Measurements from ENCODE around the gene TMTC4. TPM values are rescaled to one million over a fixed set of nuclear protein-coding genes. Genes with fewer than 3 reads are reported as not detected.
A peak's percentile ranks its signal among the peaks of the same experiment; 100 is the strongest.
"Not testable (repeated sequence)": the region's sequence is repeated elsewhere in the genome, so short reads cannot be mapped to it uniquely, and the experiment has no call there.

The TMTC4 gene
- total RNA-seq, 1 donor from 2014 or later = 31.3 TPM

- no peak for DNase-seq
Measured at GRCh38 chr13:100581504-100581903, 93.1 kb downstream of the TMTC4 start.

- no peak for DNase-seq
Measured at GRCh38 chr13:100581030-100581429, 93.6 kb downstream of the TMTC4 start.

GRCh38 chr13:100580045-100580444 lies 94.5 kb downstream of the TMTC4 start:
- DNase-seq = no peak

GRCh38 chr13:100577239-100577638 lies 97.4 kb downstream of the TMTC4 start:
- DNase-seq = not testable (repeated sequence)

GRCh38 chr13:100573121-100573520 lies 101.5 kb downstream of the TMTC4 start:
- peak; percentile 77 for DNase-seq

GRCh38 chr13:100566543-100566942 lies 108.1 kb downstream of the TMTC4 start:
- DNase-seq = no peak

GRCh38 chr13:100565286-100565685 lies 109.3 kb downstream of the TMTC4 start:
- DNase-seq = no peak

GRCh38 chr13:100564444-100565223 lies 110.0 kb downstream of the TMTC4 start:
- DNase-seq = no peak

GRCh38 chr13:100563779-100564178 lies 110.8 kb downstream of the TMTC4 start:
- no peak for DNase-seq

GRCh38 chr13:100561599-100562204 lies 112.9 kb downstream of the TMTC4 start:
- DNase-seq = no peak

- DNase-seq = no peak
Measured at GRCh38 chr13:100561158-100561499, 113.5 kb downstream of the TMTC4 start.

- no peak for DNase-seq
Measured at GRCh38 chr13:100560498-100561157, 114.0 kb downstream of the TMTC4 start.

- no peak for DNase-seq
Measured at GRCh38 chr13:100559886-100560285, 114.7 kb downstream of the TMTC4 start.

Other genes with a start within 250 kb of the TMTC4 start
- gene GGACT, start 86.0 kb downstream of the TMTC4 start, total RNA-seq = 3.1 TPM